Stimulated activated CD4-positive, alpha-beta T cell treated with anti-CD3 and anti-CD28 coated beads, TNF-alpha, amount 100 ng/mL, for 48 hours (primary cell): ENCODE measurements around the gene RPL3.
"Not testable (repeated sequence)": the region's sequence is repeated elsewhere in the genome, so short reads cannot be mapped to it uniquely, and the experiment has no call there.

Source experiments
- DNase-seq, 3 donors: peaks; one replicate each; pipeline ENCODE4 v3.0.0-alpha.2; 2020; ENCODE audit warnings: low read depth in 3 of 3

The RPL3 gene

GRCh38 chr22:39319284-39320022, at the start of gene RPL3:
RPL3 (minus strand) TSS chr22:39319623; CDS start chr22:39319597, 26 bp downstream.
- peak; percentile 92 to 97 (median 93) for DNase-seq

GRCh38 chr22:39369186-39369585, 49.8 kb upstream of the RPL3 start:
- no peak for DNase-seq

GRCh38 chr22:39368461-39368911, 49.1 kb upstream of the RPL3 start:
- DNase-seq: no peak

- DNase-seq: no peak
These were observed 47.6 kb upstream of the RPL3 start for GRCh38 chr22:39367035-39367434.

- DNase-seq: no peak
These were observed 46.0 kb upstream of the RPL3 start for GRCh38 chr22:39365492-39365780.

- no peak for DNase-seq
These were observed 45.5 kb upstream of the RPL3 start for GRCh38 chr22:39364714-39365491.

- DNase-seq: no peak
These were observed 44.5 kb upstream of the RPL3 start for GRCh38 chr22:39363751-39364515.

- no peak for DNase-seq
These were observed 43.5 kb upstream of the RPL3 start for GRCh38 chr22:39362932-39363331.

- DNase-seq: no peak
These were observed 42.8 kb upstream of the RPL3 start for GRCh38 chr22:39362271-39362670.

GRCh38 chr22:39361496-39361895, 42.1 kb upstream of the RPL3 start:
- no peak for DNase-seq

- DNase-seq: no peak
These were observed 41.4 kb upstream of the RPL3 start for GRCh38 chr22:39360674-39361413.

- no peak for DNase-seq
These were observed 40.8 kb upstream of the RPL3 start for GRCh38 chr22:39360242-39360641.

GRCh38 chr22:39359659-39360195, 40.3 kb upstream of the RPL3 start:
- no peak for DNase-seq

- not testable (repeated sequence) for DNase-seq
These were observed 38.8 kb upstream of the RPL3 start for GRCh38 chr22:39358197-39358596.

- DNase-seq: not testable (repeated sequence)
These were observed 38.0 kb upstream of the RPL3 start for GRCh38 chr22:39357110-39358108.

- no peak for DNase-seq
These were observed 37.0 kb upstream of the RPL3 start for GRCh38 chr22:39356464-39356863.

- DNase-seq: not testable (repeated sequence)
These were observed 36.4 kb upstream of the RPL3 start for GRCh38 chr22:39355805-39356204.

GRCh38 chr22:39355080-39355479, 35.7 kb upstream of the RPL3 start:
- no peak for DNase-seq

GRCh38 chr22:39353346-39353745, 33.9 kb upstream of the RPL3 start:
- no peak for DNase-seq

- no peak for DNase-seq
These were observed 33.0 kb upstream of the RPL3 start for GRCh38 chr22:39352306-39352891.
